Natural killer cell (primary cell): ENCODE data around the gene NAA10. TPM values are rescaled to one million over a fixed set of nuclear protein-coding genes. Genes with fewer than 3 reads are reported as not detected.
A peak's percentile ranks its signal among the peaks of the same experiment; 100 is the strongest.

Source experiments
- ATAC-seq, 3 donors: fragments of 150-1000 bp in 2 of 3; fragments of 200-7000 bp in 1 of 3; cut with Tn5 transposase; 1 replicate in 1 of 3; 2 replicates in 2 of 3; pipeline ENCODE4 v1.10.0; 2021; ENCODE audit warnings: mild to moderate bottlenecking in 2 of 3, moderate library complexity in 2 of 3
- DNase-seq, 2 donors: peaks; one replicate each; pipeline versions ENCODE4 v3.0.0 to v3.0.0-alpha.2; 2013 to 2021; ENCODE audit warnings: mixed read lengths in 1 of 2
- H3K27ac ChIP-seq: one replicate; pipeline ENCODE4 v1.5.1; 2013; ENCODE audit warnings: mild to moderate bottlenecking, low read length
- H3K27me3 ChIP-seq: one replicate; pipeline ENCODE4 v1.6.1; 2013; ENCODE audit warnings: low read length; ENCODE audit not compliant: control insufficient read depth, insufficient read depth
- H3K36me3 ChIP-seq: one replicate; pipeline ENCODE4 v1.6.1; 2013; ENCODE audit warnings: low read length; ENCODE audit not compliant: control insufficient read depth, insufficient read depth
- H3K4me1 ChIP-seq: one replicate; pipeline ENCODE4 v1.6.1; 2013; ENCODE audit warnings: low read length; ENCODE audit not compliant: control insufficient read depth, insufficient read depth
- H3K4me3 ChIP-seq: one replicate; pipeline ENCODE4 v1.5.1; 2013; ENCODE audit warnings: low read length
- H3K9me3 ChIP-seq: one replicate; pipeline ENCODE4 v1.6.1; 2013; ENCODE audit warnings: low read length; ENCODE audit not compliant: control insufficient read depth, insufficient read depth
- H3K27ac Mint-ChIP-seq, 2 donors: one replicate each; pipeline ENCODE4 v1.8.0; 2022; ENCODE audit warnings: mild to moderate bottlenecking in 2 of 2, mixed read lengths in 2 of 2, moderate library complexity in 1 of 2
- H3K27me3 Mint-ChIP-seq, 2 donors: one replicate each; pipeline ENCODE4 v1.8.0; 2022; ENCODE audit warnings: low read depth in 2 of 2, mixed read lengths in 2 of 2
- H3K36me3 Mint-ChIP-seq: one replicate; pipeline ENCODE4 v1.8.0; 2022; ENCODE audit warnings: mixed read lengths
- H3K4me1 Mint-ChIP-seq, 2 donors: one replicate each; pipeline ENCODE4 v1.8.0; 2022; ENCODE audit warnings: mixed read lengths in 2 of 2
- H3K4me3 Mint-ChIP-seq: one replicate; pipeline ENCODE4 v1.8.0; 2022; ENCODE audit warnings: mild to moderate bottlenecking, moderate library complexity, mixed read lengths
- H3K9me3 Mint-ChIP-seq, 2 donors: one replicate each; pipeline ENCODE4 v1.8.0; 2022; ENCODE audit warnings: mixed read lengths in 2 of 2
- WGBS: methylation state at CpG from one replicate; pipeline ENCODE4 v1.1.7; 2013; ENCODE audit warnings: missing lambda C conversion rate; ENCODE audit not compliant: insufficient coverage; 5-methylcytosine and 5-hydroxymethylcytosine counted together
- intact Hi-C: fragments of 100-400 bp; cut with micrococcal nuclease; formaldehyde crosslinking; loops from one replicate; pipeline ENCODE4 v1.14.2; 2022
- total RNA-seq, 4 donors: library from RNA; stranded (reverse); fragments of 120-200 nt in 1 of 4; gene quantifications; one replicate each; pipeline versions ENCODE4 v1.2.3 to v1.2.4, GENCODE V29; 2013 to 2022
- TF ChIP-seq, protein P1 (sequence below): fragments of 200-600 bp; IDR thresholded peaks from one replicate; pipeline ENCODE4 v1.8.0; 2022; ENCODE audit warnings: antibody characterized with exemption

The NAA10 gene
- total RNA-seq, 3 donors from 2014 or later (not counting 1 experiment from before 2014, with no cell fraction given): 63.4 to 82.3 (median 73.1) TPM

DNA sequence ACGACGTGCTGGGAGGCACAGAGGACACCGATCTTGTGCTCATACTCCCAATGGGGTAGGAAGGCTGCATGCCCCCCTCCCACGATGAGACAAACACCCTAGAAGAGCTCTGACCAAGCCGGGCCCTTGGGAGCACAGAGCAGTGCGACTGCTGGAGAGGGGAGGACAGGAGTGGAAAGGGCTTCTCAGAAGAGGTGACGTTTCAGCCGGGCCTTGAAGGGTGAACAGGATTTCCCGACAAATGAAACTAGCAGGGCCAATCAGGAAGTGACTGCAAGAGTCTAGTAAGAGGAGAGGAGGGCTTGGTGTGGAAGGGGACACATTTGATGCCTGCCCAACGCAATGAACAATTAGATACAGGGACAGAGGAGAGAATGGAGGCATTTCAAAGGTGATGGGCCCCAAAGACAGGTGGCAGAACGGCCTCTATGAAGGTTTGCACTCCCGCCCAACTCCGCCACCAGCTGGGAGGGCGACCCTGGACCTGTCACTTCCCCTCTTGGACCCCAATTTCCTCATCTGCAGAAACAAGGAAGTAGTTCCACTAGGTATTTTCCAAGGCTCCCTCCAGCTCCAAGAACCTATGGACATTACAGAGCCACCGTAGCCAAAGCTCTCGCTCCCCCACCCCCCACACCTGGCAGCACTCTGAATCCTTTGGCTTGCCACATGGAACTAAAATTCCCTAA, 32.8 kb upstream of the NAA10 start:
- 18% methylated on average over 10 of the region's 16 CpGs for WGBS

GRCh38 chrX:153966841-153967535, 32.2 kb upstream of the NAA10 start:
- 49% methylated on average over 12 of the region's 14 CpGs for WGBS
- H3K9me3 ChIP-seq: no peaks in the 10 kb centered on the region
- peak in 1 of 2 donors; percentile 65 for DNase-seq
- Mint-ChIP-seq H3K27ac (peak overlapping the region; percentile 97 to 99), H3K4me1 (peaks cover 28 to 48% of the 10 kb centered on the region in 2 donors), H3K27me3 (no peaks in the 10 kb centered on the region), H3K36me3 (no peaks in the 10 kb centered on the region), H3K9me3 (no peaks in the 10 kb centered on the region), H3K4me3 (peak overlapping the region; percentile 100)
- peak overlapping the region; percentile 2 for H3K4me3 ChIP-seq
- peak overlapping the region; percentile 83 for H3K27ac ChIP-seq
- intact Hi-C loops: loop anchor here (5.0 kb wide), 2 partner anchors 40 to 205 kb away; partner anchors contain the start of genes ARHGAP4 and PLXNB3
- no peak for ATAC-seq
- H3K4me1 ChIP-seq: peaks cover 51% of the 10 kb centered on the region
- TF ChIP-seq, protein P1, sequence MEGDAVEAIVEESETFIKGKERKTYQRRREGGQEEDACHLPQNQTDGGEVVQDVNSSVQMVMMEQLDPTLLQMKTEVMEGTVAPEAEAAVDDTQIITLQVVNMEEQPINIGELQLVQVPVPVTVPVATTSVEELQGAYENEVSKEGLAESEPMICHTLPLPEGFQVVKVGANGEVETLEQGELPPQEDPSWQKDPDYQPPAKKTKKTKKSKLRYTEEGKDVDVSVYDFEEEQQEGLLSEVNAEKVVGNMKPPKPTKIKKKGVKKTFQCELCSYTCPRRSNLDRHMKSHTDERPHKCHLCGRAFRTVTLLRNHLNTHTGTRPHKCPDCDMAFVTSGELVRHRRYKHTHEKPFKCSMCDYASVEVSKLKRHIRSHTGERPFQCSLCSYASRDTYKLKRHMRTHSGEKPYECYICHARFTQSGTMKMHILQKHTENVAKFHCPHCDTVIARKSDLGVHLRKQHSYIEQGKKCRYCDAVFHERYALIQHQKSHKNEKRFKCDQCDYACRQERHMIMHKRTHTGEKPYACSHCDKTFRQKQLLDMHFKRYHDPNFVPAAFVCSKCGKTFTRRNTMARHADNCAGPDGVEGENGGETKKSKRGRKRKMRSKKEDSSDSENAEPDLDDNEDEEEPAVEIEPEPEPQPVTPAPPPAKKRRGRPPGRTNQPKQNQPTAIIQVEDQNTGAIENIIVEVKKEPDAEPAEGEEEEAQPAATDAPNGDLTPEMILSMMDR: no peak
- peaks cover 18% of the 10 kb centered on the region for H3K36me3 ChIP-seq
- no peaks in the 10 kb centered on the region for H3K27me3 ChIP-seq

More for the DNA sequence above, 32.8 kb upstream of the NAA10 start:
- no peak for ATAC-seq
- H3K27ac Mint-ChIP-seq: peak overlapping the region; percentile 97 to 99
- Histone ChIP-seq H3K27ac (peak overlapping the region; percentile 83), H3K27me3 (no peaks in the 10 kb centered on the region), H3K4me1 (peaks cover 51% of the 10 kb centered on the region), H3K4me3 (peak overlapping the region; percentile 2), H3K9me3 (no peaks in the 10 kb centered on the region), H3K36me3 (peaks cover 11% of the 10 kb centered on the region)
- TF ChIP-seq, protein P1: no peak
- no peaks in the 10 kb centered on the region for H3K9me3 Mint-ChIP-seq
- H3K4me3 Mint-ChIP-seq: peak overlapping the region; percentile 100
- no peaks in the 10 kb centered on the region for H3K36me3 Mint-ChIP-seq
- DNase-seq: peak in 1 of 2 donors; percentile 64
- H3K27me3 Mint-ChIP-seq: no peaks in the 10 kb centered on the region
- intact Hi-C loops: loop anchor here (5.0 kb wide), 2 partner anchors 40 to 205 kb away; partner anchors contain the start of genes ARHGAP4 and PLXNB3
- peaks cover 28 to 48% of the 10 kb centered on the region in 2 donors for H3K4me1 Mint-ChIP-seq

- TF ChIP-seq, protein P1: no peak
- H3K9me3 Mint-ChIP-seq: no peaks in the 10 kb centered on the region
- ATAC-seq: no peak
- Histone ChIP-seq H3K36me3 (peaks cover 25% of the 10 kb centered on the region), H3K9me3 (no peaks in the 10 kb centered on the region), H3K27ac (peak overlapping the region; percentile 83), H3K27me3 (no peaks in the 10 kb centered on the region), H3K4me3 (no peak overlapping the region), H3K4me1 (peaks cover 51% of the 10 kb centered on the region)
- H3K27me3 Mint-ChIP-seq: no peaks in the 10 kb centered on the region
- no peaks in the 10 kb centered on the region for H3K36me3 Mint-ChIP-seq
- intact Hi-C loops: loop anchor here (5.0 kb wide), 2 partner anchors 39 to 204 kb away; partner anchors contain the start of genes ARHGAP4 and PLXNB3
- 68% methylated on average over 15 of the region's 15 CpGs for WGBS
- peak overlapping the region; percentile 47 for H3K4me3 Mint-ChIP-seq
- no peak for DNase-seq
- peaks cover 28 to 48% of the 10 kb centered on the region in 2 donors for H3K4me1 Mint-ChIP-seq
- peak overlapping the region; percentile 97 to 99 for H3K27ac Mint-ChIP-seq
These were observed 31.4 kb upstream of the NAA10 start for GRCh38 chrX:153966283-153966688.
